Activated CD4-positive, alpha-beta T cell treated with anti-CD3 and anti-CD28 coated beads, Interleukin-2, amount 10 ng/mL, durations not matched to agents 7 days and 5 days (primary cell): ENCODE results near the gene PTPRG. TPM values are rescaled to one million over a fixed set of nuclear protein-coding genes. Genes with fewer than 3 reads are reported as not detected.

Source experiments
- CTCF ChIA-PET: fragments of 350-600 bp; sonication (Branson Sonifier 250); formaldehyde crosslinking; loops from one replicate; lab custom pipeline; 2021; ENCODE audit warnings: antibody characterized with exemption; lab: Charles Lee
- POLR2A ChIA-PET: fragments of 350-600 bp; sonication (Branson Sonifier 250); formaldehyde crosslinking; loops from one replicate; lab custom pipeline; 2021; ENCODE audit warnings: antibody characterized with exemption; lab: Charles Lee
- DNase-seq: peaks from one replicate; pipeline ENCODE4 v3.0.0-alpha.2; 2020
- H3K27ac Mint-ChIP-seq: one replicate; pipeline ENCODE4 v1.8.0; 2021; ENCODE audit warnings: mild to moderate bottlenecking, moderate library complexity, mixed read lengths
- H3K27me3 Mint-ChIP-seq: one replicate; pipeline ENCODE4 v1.8.0; 2021; ENCODE audit warnings: mixed read lengths
- H3K36me3 Mint-ChIP-seq: one replicate; pipeline ENCODE4 v1.8.0; 2021; ENCODE audit warnings: low read depth, mixed read lengths
- H3K4me1 Mint-ChIP-seq: one replicate; pipeline ENCODE4 v1.8.0; 2021; ENCODE audit warnings: mixed read lengths
- H3K4me3 Mint-ChIP-seq: one replicate; pipeline ENCODE4 v1.8.0; 2021; ENCODE audit warnings: mild to moderate bottlenecking, moderate library complexity, mixed read lengths
- H3K9me3 Mint-ChIP-seq: one replicate; pipeline ENCODE4 v1.8.0; 2021; ENCODE audit warnings: mixed read lengths
- total RNA-seq, 2 experiments: library from RNA; stranded (reverse); gene quantifications; one replicate each; pipeline ENCODE4 v1.2.3, GENCODE V29; 2021

The PTPRG gene
- total RNA-seq, 2 experiments from 2014 or later = not detected

- Mint-ChIP-seq H3K9me3 (no peaks in the 10 kb centered on the region), H3K4me3 (no peak overlapping the region), H3K36me3 (no peaks in the 10 kb centered on the region), H3K4me1 (no peaks in the 10 kb centered on the region), H3K27me3 (peaks cover 3% of the 10 kb centered on the region), H3K27ac (no peak overlapping the region)
- no peak for DNase-seq
- CTCF ChIA-PET = no interaction called here
- POLR2A ChIA-PET = no interaction called here
Measured at GRCh38 chr3:61580982-61581643, 19.7 kb downstream of the PTPRG start.

- Mint-ChIP-seq H3K4me1 (no peaks in the 10 kb centered on the region), H3K4me3 (no peak overlapping the region), H3K27me3 (peaks cover 4% of the 10 kb centered on the region), H3K27ac (no peak overlapping the region), H3K9me3 (no peaks in the 10 kb centered on the region), H3K36me3 (no peaks in the 10 kb centered on the region)
- CTCF ChIA-PET = no interaction called here
- no peak for DNase-seq
- POLR2A ChIA-PET = no interaction called here
Measured at GRCh38 chr3:61582287-61582686, 20.9 kb downstream of the PTPRG start.

- Mint-ChIP-seq H3K4me3 (no peak overlapping the region), H3K4me1 (no peaks in the 10 kb centered on the region), H3K9me3 (no peaks in the 10 kb centered on the region), H3K27ac (no peak overlapping the region), H3K27me3 (peaks cover 2% of the 10 kb centered on the region), H3K36me3 (no peaks in the 10 kb centered on the region)
- ChIA-PET CTCF (interaction anchor here (0.6 kb wide), 1 partner anchor 9 kb away, joined by 3 read pairs; no protein-coding TSS in a partner anchor), POLR2A (no interaction called here)
- DNase-seq = no peak
Measured at GRCh38 chr3:61582846-61583245, 21.5 kb downstream of the PTPRG start.

- Mint-ChIP-seq H3K27ac (no peak overlapping the region), H3K27me3 (peaks cover 2% of the 10 kb centered on the region), H3K9me3 (no peaks in the 10 kb centered on the region), H3K36me3 (no peaks in the 10 kb centered on the region), H3K4me1 (no peaks in the 10 kb centered on the region), H3K4me3 (no peak overlapping the region)
- no peak for DNase-seq
- ChIA-PET POLR2A (no interaction called here), CTCF (interaction anchor here (0.7 kb wide), 1 partner anchor 13 kb away, joined by 3 read pairs; no protein-coding TSS in a partner anchor)
Measured at GRCh38 chr3:61583890-61584875, 22.8 kb downstream of the PTPRG start.

- no peak overlapping the region for H3K4me3 Mint-ChIP-seq
- DNase-seq = no peak
- H3K4me1 Mint-ChIP-seq = no peaks in the 10 kb centered on the region
- H3K9me3 Mint-ChIP-seq = peaks cover 3% of the 10 kb centered on the region
- POLR2A ChIA-PET = no interaction called here
- H3K27ac Mint-ChIP-seq = no peak overlapping the region
- H3K27me3 Mint-ChIP-seq = peaks cover 2% of the 10 kb centered on the region
- H3K36me3 Mint-ChIP-seq = no peaks in the 10 kb centered on the region
- CTCF ChIA-PET = no interaction called here
Measured at GRCh38 chr3:61589856-61590255, 28.5 kb downstream of the PTPRG start.

- no peaks in the 10 kb centered on the region for H3K36me3 Mint-ChIP-seq
- H3K9me3 Mint-ChIP-seq = peaks cover 3% of the 10 kb centered on the region
- H3K27me3 Mint-ChIP-seq = peaks cover 2% of the 10 kb centered on the region
- ChIA-PET CTCF (interaction anchor here (0.7 kb wide), 2 partner anchors 8 to 19 kb away, joined by 3 read pairs; no protein-coding TSS in a partner anchor), POLR2A (no interaction called here)
- no peaks in the 10 kb centered on the region for H3K4me1 Mint-ChIP-seq
- no peak for DNase-seq
- H3K4me3 Mint-ChIP-seq = no peak overlapping the region
- no peak overlapping the region for H3K27ac Mint-ChIP-seq
Measured at GRCh38 chr3:61591300-61591699, 29.9 kb downstream of the PTPRG start.

- Mint-ChIP-seq H3K9me3 (peaks cover 3% of the 10 kb centered on the region), H3K4me1 (no peaks in the 10 kb centered on the region), H3K27me3 (no peaks in the 10 kb centered on the region), H3K36me3 (no peaks in the 10 kb centered on the region), H3K4me3 (no peak overlapping the region), H3K27ac (no peak overlapping the region)
- CTCF ChIA-PET = interaction anchor here (0.8 kb wide), 1 partner anchor 844 kb away, joined by 3 read pairs; no protein-coding TSS in a partner anchor
- no peak for DNase-seq
- POLR2A ChIA-PET = no interaction called here
Measured at GRCh38 chr3:61593446-61594029, 32.2 kb downstream of the PTPRG start.

- Mint-ChIP-seq H3K27me3 (no peaks in the 10 kb centered on the region), H3K9me3 (peaks cover 3% of the 10 kb centered on the region), H3K36me3 (no peaks in the 10 kb centered on the region), H3K4me1 (no peaks in the 10 kb centered on the region), H3K4me3 (no peak overlapping the region), H3K27ac (no peak overlapping the region)
- ChIA-PET CTCF (interaction anchor here (0.8 kb wide), 1 partner anchor 843 kb away, joined by 3 read pairs; no protein-coding TSS in a partner anchor), POLR2A (no interaction called here)
- no peak for DNase-seq
Measured at GRCh38 chr3:61594144-61594963, 33.0 kb downstream of the PTPRG start.

GRCh38 chr3:61594964-61595285 lies 33.6 kb downstream of the PTPRG start:
- Mint-ChIP-seq H3K9me3 (no peaks in the 10 kb centered on the region), H3K27ac (no peak overlapping the region), H3K4me1 (no peaks in the 10 kb centered on the region), H3K4me3 (no peak overlapping the region), H3K27me3 (no peaks in the 10 kb centered on the region), H3K36me3 (no peaks in the 10 kb centered on the region)
- POLR2A ChIA-PET = no interaction called here
- CTCF ChIA-PET = no interaction called here
- DNase-seq = no peak

- no peaks in the 10 kb centered on the region for H3K4me1 Mint-ChIP-seq
- no peak overlapping the region for H3K4me3 Mint-ChIP-seq
- no peak overlapping the region for H3K27ac Mint-ChIP-seq
- CTCF ChIA-PET = interaction anchor here (1.5 kb wide), 1 partner anchor 17 kb away, joined by 3 read pairs; no protein-coding TSS in a partner anchor
- no peaks in the 10 kb centered on the region for H3K27me3 Mint-ChIP-seq
- no peaks in the 10 kb centered on the region for H3K36me3 Mint-ChIP-seq
- POLR2A ChIA-PET = no interaction called here
- H3K9me3 Mint-ChIP-seq = no peaks in the 10 kb centered on the region
- no peak for DNase-seq
Measured at GRCh38 chr3:61595288-61595687, 33.9 kb downstream of the PTPRG start.

GRCh38 chr3:61595826-61596225 lies 34.5 kb downstream of the PTPRG start:
- Mint-ChIP-seq H3K9me3 (no peaks in the 10 kb centered on the region), H3K4me1 (no peaks in the 10 kb centered on the region), H3K27ac (no peak overlapping the region), H3K27me3 (no peaks in the 10 kb centered on the region), H3K36me3 (no peaks in the 10 kb centered on the region), H3K4me3 (no peak overlapping the region)
- CTCF ChIA-PET = interaction anchor here (1.5 kb wide), 1 partner anchor 18 kb away, joined by 3 read pairs; no protein-coding TSS in a partner anchor
- POLR2A ChIA-PET = no interaction called here
- no peak for DNase-seq

- POLR2A ChIA-PET = no interaction called here
- no peak for DNase-seq
- no peaks in the 10 kb centered on the region for H3K36me3 Mint-ChIP-seq
- no peaks in the 10 kb centered on the region for H3K4me1 Mint-ChIP-seq
- no peaks in the 10 kb centered on the region for H3K27me3 Mint-ChIP-seq
- CTCF ChIA-PET = interaction anchor here (0.8 kb wide), 1 partner anchor 10 kb away, joined by 3 read pairs; no protein-coding TSS in a partner anchor
- H3K4me3 Mint-ChIP-seq = no peak overlapping the region
- H3K9me3 Mint-ChIP-seq = no peaks in the 10 kb centered on the region
- no peak overlapping the region for H3K27ac Mint-ChIP-seq
Measured at GRCh38 chr3:61597906-61598305, 36.5 kb downstream of the PTPRG start.
